ENCODE measurements around the gene CD27.
"Not testable (repeated sequence)": the region's sequence is repeated elsewhere in the genome, so short reads cannot be mapped to it uniquely, and the experiment has no call there.

The CD27 gene

DNA sequence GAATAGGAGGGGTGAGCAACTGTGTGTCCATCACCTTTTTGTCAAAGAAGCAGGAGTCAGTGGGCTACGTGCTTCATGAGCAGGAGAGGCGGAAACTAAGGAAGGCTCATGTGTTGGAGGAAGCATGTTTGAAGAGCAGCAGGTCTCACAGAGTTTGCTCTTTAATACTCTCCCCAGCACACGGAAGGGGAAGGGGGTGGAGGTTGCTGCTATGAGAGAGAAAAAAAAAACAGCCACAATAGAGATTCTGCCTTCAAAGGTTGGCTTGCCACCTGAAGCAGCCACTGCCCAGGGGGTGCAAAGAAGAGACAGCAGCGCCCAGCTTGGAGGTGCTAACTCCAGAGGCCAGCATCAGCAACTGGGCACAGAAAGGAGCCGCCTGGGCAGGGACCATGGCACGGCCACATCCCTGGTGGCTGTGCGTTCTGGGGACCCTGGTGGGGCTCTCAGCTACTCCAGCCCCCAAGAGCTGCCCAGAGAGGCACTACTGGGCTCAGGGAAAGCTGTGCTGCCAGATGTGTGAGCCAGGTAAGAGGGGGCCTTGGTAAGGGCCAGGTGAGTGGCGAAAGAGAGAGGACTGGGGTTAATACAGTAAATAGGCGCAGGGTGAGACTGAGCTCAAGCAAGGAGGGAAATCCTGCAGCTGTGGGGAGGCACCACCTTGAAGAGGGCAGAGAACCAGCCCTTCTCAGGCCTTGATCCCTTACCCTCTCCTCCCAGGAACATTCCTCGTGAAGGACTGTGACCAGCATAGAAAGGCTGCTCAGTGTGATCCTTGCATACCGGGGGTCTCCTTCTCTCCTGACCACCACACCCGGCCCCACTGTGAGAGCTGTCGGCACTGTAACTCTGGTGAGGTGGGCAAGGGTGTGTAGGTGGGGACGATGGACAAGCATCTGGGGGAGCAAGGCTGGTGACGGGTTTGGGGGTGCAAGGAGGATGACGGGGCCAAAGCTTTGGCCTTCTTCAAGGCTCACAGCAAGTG is at the start of gene CD27:
Gene CD27, plus strand, starts transcription at position 252 of the 985 bp plus-strand sequence. Its CDS starts 141 bp downstream, at position 393.
- DNase-seq (ENCODE audit: low read depth in 2 of 2) = no peak

DNA sequence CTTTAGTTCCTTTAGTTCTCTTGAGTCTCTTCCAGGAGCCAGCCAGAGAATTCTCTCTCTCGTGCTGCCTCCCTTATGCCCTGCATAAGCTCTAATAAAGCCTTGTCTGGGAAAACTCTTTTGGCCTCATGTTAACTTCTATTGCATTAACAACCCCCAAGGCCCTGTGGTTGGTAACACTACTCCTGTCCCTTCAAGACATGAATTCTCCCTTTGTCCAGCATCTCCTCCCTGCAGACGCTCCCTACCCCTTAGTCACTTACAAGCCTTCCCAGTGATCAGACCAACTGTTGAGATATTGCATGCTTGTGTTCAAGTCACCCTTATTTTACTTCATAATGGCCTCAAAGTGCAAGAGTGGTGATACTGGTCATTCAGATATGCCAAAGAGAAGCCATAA is 48.7 kb upstream of the CD27 start:
- no peak for DNase-seq (ENCODE audit: low read depth in 2 of 2)

DNA sequence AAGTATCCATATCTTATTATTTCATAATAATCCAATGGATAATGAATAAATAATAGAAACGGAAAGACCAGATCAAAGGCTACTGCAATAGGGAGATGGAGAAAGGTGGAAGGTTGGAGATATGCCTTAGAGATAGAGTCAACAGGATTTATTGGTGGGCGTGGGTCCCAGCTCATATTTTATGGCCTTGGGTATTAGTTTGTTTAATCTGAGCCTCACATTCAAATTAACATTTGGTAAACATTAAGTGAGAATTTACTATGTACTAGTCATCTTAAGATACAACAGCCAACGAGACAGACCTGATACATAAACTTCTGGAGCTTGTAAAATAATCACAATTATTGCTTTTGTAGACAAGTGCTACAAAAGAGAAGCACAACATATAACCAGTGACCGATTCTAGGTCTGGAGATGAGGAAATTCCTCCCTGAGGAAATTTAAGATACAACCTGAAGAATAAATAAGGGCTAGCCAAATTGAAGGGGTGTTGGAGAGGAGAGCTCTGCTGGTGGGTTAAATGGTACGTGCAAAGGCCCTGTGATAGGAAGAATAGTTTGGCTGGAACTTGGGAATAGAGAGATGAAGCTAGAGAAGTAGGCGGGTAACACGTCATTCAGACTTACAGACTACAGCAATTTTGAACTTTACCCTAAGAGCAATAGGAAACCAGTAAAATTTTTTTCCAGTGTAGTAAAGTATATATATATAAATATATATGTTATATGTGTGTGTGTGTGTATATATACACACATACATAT is 44.7 kb upstream of the CD27 start:
- no peak for DNase-seq (ENCODE audit: low read depth in 2 of 2)

DNA sequence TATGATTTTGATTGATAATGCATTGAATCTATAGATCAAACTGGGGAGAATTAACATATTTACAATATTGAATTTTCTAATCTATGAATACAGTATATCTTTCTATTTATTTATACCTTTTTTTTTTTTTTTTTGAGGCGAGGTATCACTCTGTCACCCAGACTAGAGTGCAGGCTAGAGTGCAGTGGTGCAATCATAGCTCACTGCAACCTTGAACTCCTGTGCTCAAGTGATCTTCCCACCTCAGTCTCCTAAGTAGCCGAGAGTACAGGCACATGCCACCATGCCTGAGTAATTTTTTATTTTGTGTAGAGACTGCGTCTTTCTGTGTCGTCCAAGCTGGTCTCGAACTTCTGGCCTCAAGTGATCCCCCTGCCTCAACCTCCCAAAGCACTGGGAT is 40.4 kb upstream of the CD27 start:
- no peak for DNase-seq (ENCODE audit: low read depth in 2 of 2)

DNA sequence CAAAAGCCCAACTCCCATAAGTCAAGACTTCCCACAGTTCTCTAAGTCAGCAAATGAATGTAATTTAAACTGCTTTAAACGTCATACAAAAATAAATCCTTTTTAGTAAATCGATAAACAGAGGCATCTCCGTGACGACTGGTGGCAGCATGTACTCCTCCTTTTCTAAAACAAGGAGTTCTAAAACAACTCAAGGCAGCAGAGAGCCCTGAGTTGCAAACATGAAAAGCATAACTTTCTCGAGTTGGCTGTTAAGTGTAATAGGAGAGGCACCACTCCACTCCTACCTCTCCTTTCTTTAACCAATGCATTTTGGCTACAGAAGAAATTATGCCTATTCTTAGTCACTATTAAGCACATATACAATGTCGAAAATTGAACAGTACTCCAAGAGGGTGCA is 38.8 kb upstream of the CD27 start:
- no peak for DNase-seq (ENCODE audit: low read depth in 2 of 2)

DNA sequence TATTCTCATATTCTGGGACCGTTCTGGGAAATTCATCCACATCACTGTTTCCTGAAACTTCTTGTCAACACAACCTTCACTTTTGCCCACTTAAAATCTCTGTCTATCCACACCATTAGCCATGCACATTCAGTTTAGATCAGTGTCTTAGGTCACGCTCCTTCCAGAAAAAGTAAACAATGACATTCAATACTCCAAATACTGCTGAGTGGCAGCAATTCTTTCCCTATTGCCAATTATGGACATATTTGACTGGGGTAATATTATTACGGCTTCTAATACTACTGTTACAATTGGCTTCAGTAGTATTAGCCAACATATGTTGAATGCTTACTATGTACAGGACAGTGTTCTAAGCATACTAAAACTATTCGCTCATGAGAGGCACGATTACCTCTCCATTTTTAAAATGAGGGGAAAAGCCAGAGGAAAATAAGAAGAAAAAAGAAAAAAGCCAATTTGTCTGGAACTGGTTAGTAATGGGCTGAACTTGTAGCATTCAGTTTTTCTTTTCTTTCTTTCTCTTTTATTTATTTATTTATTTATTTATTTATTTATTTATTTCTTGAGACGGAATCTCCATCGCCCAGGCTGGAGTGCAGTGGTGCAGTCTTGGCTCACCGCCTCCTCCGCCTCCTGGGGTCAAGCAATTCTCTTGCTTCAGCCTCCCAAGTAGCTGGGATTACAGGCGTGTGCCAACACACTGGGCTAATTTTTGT is 37.4 kb upstream of the CD27 start:
- DNase-seq (ENCODE audit: low read depth in 2 of 2) = no peak

DNA sequence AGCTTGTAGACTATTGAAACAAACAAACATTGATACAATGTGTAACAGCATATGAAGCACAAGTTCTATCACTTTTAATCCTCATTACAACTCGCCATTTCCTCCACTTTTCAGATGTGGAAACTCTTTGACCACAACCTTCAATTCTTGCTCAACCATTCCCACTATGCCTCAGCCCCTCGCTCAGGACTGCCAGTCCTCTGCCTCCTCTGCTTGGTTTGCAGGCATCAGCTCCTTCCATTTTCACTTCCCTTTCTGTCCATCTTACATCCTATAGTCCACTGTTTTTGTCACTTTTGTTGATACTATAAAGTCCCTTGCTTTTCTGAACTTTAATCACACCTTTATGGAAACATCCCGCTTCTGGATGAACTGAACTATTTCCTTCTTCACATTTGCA is 28.2 kb upstream of the CD27 start:
- no peak for DNase-seq (ENCODE audit: low read depth in 2 of 2)

DNA sequence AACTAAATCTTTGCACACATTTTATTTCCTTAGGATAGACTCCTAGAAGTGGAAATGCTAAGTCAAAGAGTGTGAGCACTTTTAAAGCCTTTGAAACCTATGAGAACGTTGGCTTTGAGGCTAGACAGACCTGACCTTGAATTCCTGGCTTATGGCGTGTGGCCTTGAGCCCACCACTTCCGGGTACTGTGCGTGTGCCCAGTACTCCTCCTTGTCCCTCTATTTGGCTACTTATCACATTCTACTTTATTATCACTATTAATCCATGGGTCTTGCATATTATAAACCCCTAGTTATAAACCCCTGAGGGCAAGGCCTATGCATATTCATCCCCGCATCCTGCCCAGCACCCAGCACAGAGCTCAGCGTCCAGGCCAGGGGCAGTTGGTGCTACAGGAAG is 26.0 kb upstream of the CD27 start:
- DNase-seq (ENCODE audit: low read depth in 2 of 2) = no peak

DNA sequence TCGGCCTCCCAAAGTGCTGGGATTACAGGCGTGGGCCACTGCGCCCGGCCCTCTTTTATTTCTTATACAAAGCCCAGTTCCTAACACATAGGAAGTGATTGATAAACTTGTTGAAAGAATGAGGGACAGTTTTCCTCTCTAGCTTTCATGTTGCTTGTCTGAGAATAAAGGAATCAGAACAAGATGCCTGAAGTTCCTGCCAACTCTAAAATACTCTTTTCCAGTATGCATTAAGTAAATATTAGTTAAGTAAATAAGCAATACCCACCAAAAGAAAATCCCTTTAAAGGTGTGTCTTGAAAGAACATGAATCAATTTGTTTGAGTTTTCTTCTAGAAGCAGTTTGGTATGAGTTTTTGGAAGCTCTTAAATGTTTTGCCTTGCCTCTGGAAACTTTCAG is 24.4 kb upstream of the CD27 start:
- DNase-seq (ENCODE audit: low read depth in 2 of 2) = no peak

DNA sequence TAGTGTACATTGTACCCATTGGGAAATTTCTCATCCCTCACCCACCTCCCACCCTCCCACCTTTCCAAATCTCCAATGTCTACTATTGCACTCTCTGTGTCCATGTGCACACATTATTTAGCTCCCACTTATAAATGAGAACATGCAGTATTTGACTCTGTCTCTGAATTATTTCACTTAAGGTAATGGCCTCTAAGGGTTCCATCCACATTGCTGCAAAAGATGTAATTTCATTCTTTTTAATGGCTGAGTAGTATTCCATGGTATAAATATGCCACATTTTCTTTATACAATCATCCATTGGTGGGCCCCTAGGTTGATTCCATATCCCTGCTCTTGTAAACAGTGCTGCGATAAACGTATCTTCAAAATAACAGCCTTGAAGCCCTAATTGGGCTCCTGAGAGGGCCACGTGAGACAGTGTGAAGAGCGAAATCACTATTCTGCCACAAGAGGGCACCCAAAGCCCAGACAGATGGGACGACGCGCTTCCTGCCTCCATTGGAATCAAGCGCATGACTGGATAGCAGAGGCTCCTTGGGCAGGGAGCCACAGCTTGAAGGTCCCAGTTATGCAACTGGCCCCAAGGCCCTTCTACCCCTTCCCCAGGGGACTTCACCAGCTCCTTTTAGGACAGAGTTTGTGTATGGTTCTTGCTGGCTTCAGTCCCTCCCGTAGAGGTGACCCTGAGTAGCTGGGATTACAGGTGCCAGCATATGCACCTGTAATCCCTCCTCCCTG is 21.3 kb upstream of the CD27 start:
- DNase-seq (ENCODE audit: low read depth in 2 of 2) = peak in 1 of 2 donors; percentile 61

DNA sequence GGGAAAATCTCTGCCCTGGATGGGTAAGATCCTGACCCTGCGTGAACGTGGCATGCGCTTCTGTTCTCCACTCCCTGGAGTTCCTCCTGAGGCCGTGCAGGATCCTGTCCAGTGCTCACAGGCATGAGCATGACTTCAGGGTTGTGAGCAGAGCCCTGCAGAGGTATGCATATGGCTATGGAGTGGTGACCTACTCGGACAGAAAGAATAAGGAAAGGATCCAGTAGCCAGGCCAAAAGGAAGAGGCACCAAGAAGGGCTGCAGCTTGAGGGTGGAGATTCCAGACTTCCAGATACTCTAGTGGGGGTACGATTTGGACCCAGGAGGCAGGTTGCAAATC is 20.8 kb upstream of the CD27 start:
- DNase-seq (ENCODE audit: low read depth in 2 of 2) = no peak

DNA sequence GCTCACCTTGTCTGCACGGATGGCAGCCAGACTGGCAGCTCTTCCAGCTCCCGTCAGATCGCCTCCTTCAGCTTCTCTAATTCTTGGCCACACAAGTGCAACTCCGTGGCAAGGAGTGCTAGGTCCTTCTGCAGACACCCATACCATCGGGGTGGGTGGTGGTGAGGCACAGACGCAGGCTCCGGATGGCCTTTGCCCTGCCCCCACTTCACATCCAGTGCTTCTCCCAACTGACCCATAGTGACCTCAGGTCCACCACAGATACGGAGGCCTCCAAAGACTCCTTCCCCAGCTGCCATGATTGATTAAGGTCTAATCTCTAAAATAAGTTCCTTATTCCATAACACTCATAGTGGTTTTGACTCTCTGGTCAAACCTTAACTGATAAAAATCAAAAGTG is 19.9 kb upstream of the CD27 start:
- no peak for DNase-seq (ENCODE audit: low read depth in 2 of 2)

DNA sequence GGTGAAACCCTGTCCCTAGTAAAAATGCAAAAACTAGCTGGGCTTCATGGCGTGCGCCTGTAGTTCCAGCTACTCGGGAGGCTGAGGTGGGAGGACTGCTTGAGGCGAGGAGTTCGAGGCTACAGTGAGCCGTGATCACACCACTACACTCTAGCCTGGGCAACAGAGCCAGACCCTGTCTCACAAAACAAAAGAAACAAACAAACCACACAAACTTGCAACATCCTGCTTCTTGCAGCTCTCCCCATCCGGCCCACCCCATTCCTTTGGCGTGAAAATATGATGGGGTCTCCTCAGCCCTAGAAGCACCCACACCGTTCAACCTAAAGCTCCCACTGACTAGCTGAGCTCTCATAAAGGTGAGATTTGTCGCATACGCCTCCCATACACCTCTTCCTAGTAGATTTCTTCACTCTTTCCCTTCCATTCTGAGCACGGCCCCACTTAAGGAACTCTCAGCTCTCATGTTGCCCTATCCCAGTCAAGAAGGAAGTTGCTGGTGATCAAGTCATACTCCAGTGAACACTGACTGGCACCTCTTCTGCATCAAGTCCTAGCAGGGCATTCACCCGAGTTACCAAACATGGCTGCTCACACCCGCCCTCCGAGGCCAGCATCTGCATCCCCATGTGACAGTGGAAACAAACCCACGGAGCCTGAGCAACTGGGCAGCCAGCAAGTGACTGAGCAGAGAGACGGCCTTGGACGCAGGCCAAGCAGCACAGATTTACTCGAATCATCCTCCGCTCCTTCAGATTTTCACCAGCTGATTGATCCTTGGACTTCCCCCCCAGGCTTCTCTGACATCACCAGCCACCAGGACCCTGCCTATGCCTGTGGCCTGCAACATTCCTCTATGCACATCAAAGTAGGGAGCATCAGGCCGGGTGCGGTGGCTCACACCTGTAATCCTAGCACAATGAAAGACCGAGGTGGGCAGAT is 18.9 kb upstream of the CD27 start:
- no peak for DNase-seq (ENCODE audit: low read depth in 2 of 2)

DNA sequence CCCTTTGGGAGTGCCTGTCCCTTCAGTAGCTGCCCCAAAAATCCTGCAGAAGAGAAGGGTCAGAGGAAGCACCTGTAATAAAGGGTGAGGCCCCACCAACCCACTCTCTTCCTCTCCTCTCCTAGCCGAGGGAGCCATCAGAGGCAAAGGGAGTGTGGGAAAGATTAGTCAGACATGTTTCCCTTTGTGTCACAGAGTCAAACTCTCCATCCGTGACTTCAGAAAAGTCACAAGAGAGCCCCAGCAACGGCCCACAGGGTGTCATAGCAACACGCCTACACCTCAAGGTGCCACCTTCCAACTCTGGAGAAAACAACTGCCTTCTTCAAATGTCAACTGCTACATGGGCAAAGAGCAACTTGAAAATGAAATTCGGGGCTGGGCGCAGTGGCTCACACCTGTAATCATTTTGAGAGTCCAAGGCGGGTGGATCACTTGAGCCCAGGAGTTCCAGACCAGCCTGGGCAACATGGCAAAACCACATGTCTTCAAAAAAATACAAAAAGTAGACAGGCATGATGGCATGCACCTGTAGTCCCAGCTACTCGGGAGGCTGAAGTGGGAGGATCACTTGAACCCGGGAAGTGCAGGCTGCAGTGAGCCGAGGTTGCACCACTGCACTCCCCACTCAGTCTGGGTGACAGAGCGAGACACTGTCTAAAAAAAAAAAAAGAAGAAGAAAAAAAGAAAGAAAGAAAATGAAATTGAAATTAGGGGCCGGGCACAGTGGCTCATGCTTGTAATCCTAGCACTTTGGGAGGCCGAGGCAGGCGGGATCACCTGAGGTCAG is 17.7 kb upstream of the CD27 start:
- DNase-seq (ENCODE audit: low read depth in 2 of 2) = peak; percentile 87 to 91

DNA sequence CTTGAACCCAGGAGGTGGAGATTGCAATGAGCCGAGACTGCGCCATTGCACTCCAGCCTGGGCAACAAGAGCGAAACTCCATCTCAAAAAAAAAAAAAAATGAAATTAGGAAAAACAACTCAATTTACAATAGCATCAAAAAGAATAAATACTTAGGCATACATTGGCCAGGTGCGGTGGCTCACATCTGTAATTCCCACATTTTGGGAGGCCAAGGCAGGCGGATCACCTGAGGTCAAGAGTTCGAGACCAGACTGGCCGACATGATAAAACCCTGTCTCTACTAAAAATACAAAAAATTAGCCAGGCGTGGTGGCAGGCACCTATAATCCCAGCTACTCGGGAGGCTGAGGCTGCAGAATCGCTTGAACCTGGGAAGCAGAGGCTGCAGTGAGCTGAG is 17.0 kb upstream of the CD27 start:
- DNase-seq (ENCODE audit: low read depth in 2 of 2) = not testable (repeated sequence)

DNA sequence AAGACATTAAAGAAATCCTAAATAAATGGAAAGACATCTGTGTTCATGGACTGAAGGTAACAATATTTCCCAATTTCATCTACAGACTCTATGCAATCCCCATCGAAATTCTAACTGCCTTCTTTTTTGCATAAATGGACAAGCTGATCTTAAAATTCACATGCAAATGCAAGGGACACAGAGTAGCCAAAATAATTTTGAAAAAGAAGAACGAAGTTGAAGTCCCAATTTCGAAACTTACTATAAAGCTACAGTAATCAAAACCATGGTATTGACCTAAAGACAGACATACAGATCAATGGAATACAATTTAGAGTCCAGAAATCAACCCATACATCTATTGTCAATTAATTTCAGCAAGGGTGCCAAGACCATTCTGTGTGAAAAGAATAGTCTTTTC is 16.4 kb upstream of the CD27 start:
- no peak for DNase-seq (ENCODE audit: low read depth in 2 of 2)

DNA sequence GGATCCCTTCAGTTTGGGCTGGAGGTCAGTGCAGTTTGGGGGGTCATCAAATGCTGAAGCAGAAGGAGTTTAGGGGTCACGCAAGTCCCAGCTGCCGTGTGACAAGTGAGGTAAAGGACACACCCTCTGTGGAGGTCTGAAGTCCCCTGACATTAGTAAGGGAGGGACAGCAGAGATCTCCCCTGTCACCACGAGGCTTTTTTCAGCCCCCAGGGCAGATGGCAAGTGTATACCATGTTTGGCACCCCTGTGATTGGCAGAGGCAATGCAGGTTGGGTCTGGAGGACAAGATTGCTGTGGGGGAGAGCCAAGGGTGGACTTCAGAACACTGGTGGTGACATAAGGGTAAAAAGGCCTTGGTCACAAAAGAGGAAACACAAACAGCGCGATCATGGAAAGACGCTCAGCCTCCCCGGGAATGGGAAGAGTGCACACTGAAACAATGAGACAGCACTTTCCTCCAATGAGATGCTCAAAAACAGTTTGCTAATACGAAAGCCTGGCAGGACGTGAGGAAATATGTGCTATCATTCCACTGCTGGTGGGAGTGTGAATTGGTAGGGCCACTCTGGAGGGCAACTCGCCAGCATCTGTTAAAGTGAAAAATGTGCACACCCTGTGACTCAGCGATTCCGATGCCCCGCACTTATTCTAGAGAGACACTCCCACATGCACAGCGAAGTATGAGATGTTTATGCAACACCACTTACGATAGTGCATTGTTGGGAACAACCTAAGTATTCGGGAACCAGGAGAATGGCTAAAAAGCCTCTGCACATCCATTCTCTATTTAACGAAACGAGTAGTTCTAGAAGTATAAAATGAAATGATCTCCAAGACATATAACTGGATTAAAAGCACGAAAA is 14.4 kb upstream of the CD27 start:
- no peak for DNase-seq (ENCODE audit: low read depth in 2 of 2)

DNA sequence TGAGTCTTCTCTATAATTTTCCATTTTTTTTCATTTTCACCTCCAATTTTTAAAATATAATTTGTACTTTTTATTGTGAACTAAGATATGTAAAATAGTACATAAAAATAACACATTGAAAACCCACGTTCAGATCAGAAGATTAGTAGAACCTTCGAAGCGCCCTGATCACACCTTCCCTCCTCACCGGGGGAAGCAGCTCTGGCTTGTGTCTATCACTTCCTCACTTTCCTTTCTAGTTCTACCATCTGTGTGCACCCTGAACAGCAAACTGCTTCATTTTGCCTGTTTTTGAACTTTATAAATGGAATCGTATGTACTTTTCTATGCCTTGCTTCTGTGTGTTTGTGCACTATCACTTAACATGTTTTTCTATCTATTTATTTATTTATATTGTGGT is 11.8 kb upstream of the CD27 start:
- no peak for DNase-seq (ENCODE audit: low read depth in 2 of 2)

Measured in stimulated activated CD4-positive, alpha-beta T cell treated with anti-CD3 and anti-CD28 coated beads, Interleukin-4, amount 100 ng/mL, for 48 hours (primary cell).